ENCODE data around the gene BHLHE23.
"Not testable (repeated sequence)": the region's sequence is repeated elsewhere in the genome, so short reads cannot be mapped to it uniquely, and the experiment has no call there.

The BHLHE23 gene

GRCh38 chr20:63042448-63043071 is 35.8 kb upstream of the BHLHE23 start:
- DNase-seq, result no peak

GRCh38 chr20:63041776-63042175 is 35.0 kb upstream of the BHLHE23 start:
- DNase-seq, result no peak

GRCh38 chr20:63037669-63038268 is 31.0 kb upstream of the BHLHE23 start:
- no peak for DNase-seq

GRCh38 chr20:63036291-63036690 is 29.5 kb upstream of the BHLHE23 start:
- DNase-seq, result no peak

- no peak for DNase-seq
Measured at GRCh38 chr20:63035603-63036185, 28.9 kb upstream of the BHLHE23 start.

- DNase-seq, result not testable (repeated sequence)
Measured at GRCh38 chr20:63034710-63035602, 28.2 kb upstream of the BHLHE23 start.

- no peak for DNase-seq
Measured at GRCh38 chr20:63033794-63034709, 27.3 kb upstream of the BHLHE23 start.

- no peak for DNase-seq
Measured at GRCh38 chr20:63032861-63033793, 26.4 kb upstream of the BHLHE23 start.

GRCh38 chr20:63032026-63032800 is 25.4 kb upstream of the BHLHE23 start:
- DNase-seq, result no peak

GRCh38 chr20:63031251-63032014 is 24.7 kb upstream of the BHLHE23 start:
- no peak for DNase-seq

GRCh38 chr20:63029358-63030121 is 22.8 kb upstream of the BHLHE23 start:
- DNase-seq, result no peak

GRCh38 chr20:63028461-63028921 is 21.7 kb upstream of the BHLHE23 start:
- DNase-seq, result no peak

GRCh38 chr20:63027922-63028389 is 21.2 kb upstream of the BHLHE23 start:
- DNase-seq, result no peak

GRCh38 chr20:63027221-63027921 is 20.6 kb upstream of the BHLHE23 start:
- DNase-seq, result no peak

GRCh38 chr20:63026582-63027165 is 19.9 kb upstream of the BHLHE23 start:
- DNase-seq, result no peak

GRCh38 chr20:63025534-63026331 is 19.0 kb upstream of the BHLHE23 start:
- peak; percentile 8 for DNase-seq
